ENCODE measurements around the gene DDX59.
"Not testable (repeated sequence)": the region's sequence is repeated elsewhere in the genome, so short reads cannot be mapped to it uniquely, and the experiment has no call there.

Gene DDX59

DNA sequence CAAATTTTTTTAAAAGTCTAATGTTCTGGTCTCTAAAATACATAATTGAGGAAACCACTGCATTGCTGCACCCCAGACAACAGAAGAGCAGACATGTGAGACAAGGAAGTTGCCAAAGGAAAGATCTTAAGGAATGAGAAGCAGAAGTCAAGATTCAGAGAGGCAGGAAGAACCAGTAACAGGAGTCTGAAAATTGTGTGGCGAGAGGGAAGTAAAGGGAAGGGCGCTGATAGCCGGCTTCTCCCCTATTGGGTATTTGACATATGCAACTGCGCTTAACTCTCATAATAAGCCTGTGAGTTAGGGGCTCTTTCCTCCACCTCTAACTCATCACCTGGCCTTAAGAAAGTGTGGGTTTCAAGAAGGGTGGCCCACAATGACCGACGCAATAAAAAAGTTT is 27.2 kb downstream of the DDX59 start:
- peaks cover 6% of the 10 kb centered on the region for H3K36me3 ChIP-seq (ENCODE audit: control insufficient read depth, low read depth, low read length)
- H3K9me3 ChIP-seq (ENCODE audit: control insufficient read depth, low read depth, low read length), result no peaks in the 10 kb centered on the region
- H3K4me1 ChIP-seq (ENCODE audit: control insufficient read depth, low read depth, low read length), result no peaks in the 10 kb centered on the region
- no peak overlapping the region for H3K27ac ChIP-seq (ENCODE audit: low read length)
- no peak overlapping the region for H3K9ac ChIP-seq (ENCODE audit: low read length)
- H3K4me3 ChIP-seq (ENCODE audit: low read length), result no peak overlapping the region
- no peaks in the 10 kb centered on the region for H3K27me3 ChIP-seq (ENCODE audit: control insufficient read depth, insufficient read depth, low read length)

DNA sequence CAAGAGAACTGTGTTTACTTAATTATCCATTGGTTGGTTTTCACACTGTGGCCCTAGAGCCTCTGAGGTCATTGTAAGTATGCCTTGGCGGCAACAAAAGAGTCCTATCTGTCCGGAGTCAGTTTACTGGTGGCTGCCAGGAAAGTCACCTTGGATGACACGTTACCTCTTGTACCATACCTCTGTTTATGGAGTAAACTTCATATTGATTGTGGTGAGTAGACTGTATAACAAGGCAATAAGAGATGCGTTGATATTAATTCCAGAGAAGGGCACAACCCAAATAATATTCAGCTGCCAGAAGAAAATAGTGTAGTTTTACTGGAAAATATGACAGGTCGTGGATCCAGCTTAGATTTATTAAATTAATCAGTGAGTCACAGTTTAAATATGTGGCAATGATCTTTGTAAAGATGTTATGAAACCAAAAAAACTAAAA is 28.7 kb downstream of the DDX59 start:
- Histone ChIP-seq H3K4me1 (ENCODE audit: control insufficient read depth, low read depth, low read length) (no peaks in the 10 kb centered on the region), H3K9me3 (ENCODE audit: control insufficient read depth, low read depth, low read length) (no peaks in the 10 kb centered on the region), H3K27me3 (ENCODE audit: control insufficient read depth, insufficient read depth, low read length) (no peaks in the 10 kb centered on the region), H3K36me3 (ENCODE audit: control insufficient read depth, low read depth, low read length) (peaks cover 3% of the 10 kb centered on the region), H3K9ac (ENCODE audit: low read length) (no peak overlapping the region), H3K4me3 (ENCODE audit: low read length) (no peak overlapping the region), H3K27ac (ENCODE audit: low read length) (no peak overlapping the region)

GRCh38 chr1:200640373-200640962 is 29.2 kb downstream of the DDX59 start:
- H3K4me1 ChIP-seq (ENCODE audit: control insufficient read depth, low read depth, low read length), result no peaks in the 10 kb centered on the region
- no peak overlapping the region for H3K4me3 ChIP-seq (ENCODE audit: low read length)
- H3K27ac ChIP-seq (ENCODE audit: low read length), result no peak overlapping the region
- H3K27me3 ChIP-seq (ENCODE audit: control insufficient read depth, insufficient read depth, low read length), result no peaks in the 10 kb centered on the region
- no peak overlapping the region for H3K9ac ChIP-seq (ENCODE audit: low read length)
- no peaks in the 10 kb centered on the region for H3K9me3 ChIP-seq (ENCODE audit: control insufficient read depth, low read depth, low read length)
- H3K36me3 ChIP-seq (ENCODE audit: control insufficient read depth, low read depth, low read length), result peaks cover 3% of the 10 kb centered on the region

- Histone ChIP-seq H3K4me1 (ENCODE audit: control insufficient read depth, low read depth, low read length) (no peaks in the 10 kb centered on the region), H3K4me3 (ENCODE audit: low read length) (no peak overlapping the region), H3K9me3 (ENCODE audit: control insufficient read depth, low read depth, low read length) (no peaks in the 10 kb centered on the region), H3K27ac (ENCODE audit: low read length) (no peak overlapping the region), H3K36me3 (ENCODE audit: control insufficient read depth, low read depth, low read length) (no peaks in the 10 kb centered on the region), H3K9ac (ENCODE audit: low read length) (no peak overlapping the region), H3K27me3 (ENCODE audit: control insufficient read depth, insufficient read depth, low read length) (no peaks in the 10 kb centered on the region)
These were observed 31.6 kb downstream of the DDX59 start for GRCh38 chr1:200638073-200638472.

DNA sequence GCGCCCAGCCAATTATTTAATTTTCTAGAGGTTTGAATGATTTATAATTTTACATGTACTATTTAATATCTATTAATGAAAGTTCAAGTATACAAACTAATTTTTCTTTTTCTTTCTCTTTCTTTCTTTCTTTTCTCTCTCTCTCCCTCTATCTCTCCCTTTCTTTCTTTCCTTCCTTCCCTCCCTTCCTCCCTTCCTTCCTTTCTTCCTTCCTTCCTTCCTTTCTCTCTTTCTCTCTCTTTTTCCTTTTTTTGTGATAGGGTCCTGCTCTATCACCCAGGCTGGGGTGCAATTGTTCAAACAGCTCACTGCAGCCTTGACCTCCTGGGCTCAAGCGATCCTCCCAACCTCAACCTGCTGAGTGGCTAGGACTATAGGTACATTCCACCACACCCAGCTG is 33.0 kb downstream of the DDX59 start:
- H3K9me3 ChIP-seq (ENCODE audit: control insufficient read depth, low read depth, low read length), result no peaks in the 10 kb centered on the region
- H3K27ac ChIP-seq (ENCODE audit: low read length), result no peak overlapping the region
- no peak overlapping the region for H3K9ac ChIP-seq (ENCODE audit: low read length)
- H3K36me3 ChIP-seq (ENCODE audit: control insufficient read depth, low read depth, low read length), result no peaks in the 10 kb centered on the region
- H3K4me1 ChIP-seq (ENCODE audit: control insufficient read depth, low read depth, low read length), result no peaks in the 10 kb centered on the region
- no peaks in the 10 kb centered on the region for H3K27me3 ChIP-seq (ENCODE audit: control insufficient read depth, insufficient read depth, low read length)
- no peak overlapping the region for H3K4me3 ChIP-seq (ENCODE audit: low read length)

- H3K27me3 ChIP-seq (ENCODE audit: control insufficient read depth, insufficient read depth, low read length), result no peaks in the 10 kb centered on the region
- H3K27ac ChIP-seq (ENCODE audit: low read length), result no peak overlapping the region
These were observed 35.2 kb downstream of the DDX59 start for GRCh38 chr1:200634261-200635122.

GRCh38 chr1:200631375-200631774 is 38.3 kb downstream of the DDX59 start:
- no peak overlapping the region for H3K27ac ChIP-seq (ENCODE audit: low read length)
- H3K9me3 ChIP-seq (ENCODE audit: control insufficient read depth, low read depth, low read length), result no peaks in the 10 kb centered on the region
- no peaks in the 10 kb centered on the region for H3K4me1 ChIP-seq (ENCODE audit: control insufficient read depth, low read depth, low read length)
- H3K9ac ChIP-seq (ENCODE audit: low read length), result no peak overlapping the region
- no peak overlapping the region for H3K4me3 ChIP-seq (ENCODE audit: low read length)
- no peaks in the 10 kb centered on the region for H3K27me3 ChIP-seq (ENCODE audit: control insufficient read depth, insufficient read depth, low read length)
- no peaks in the 10 kb centered on the region for H3K36me3 ChIP-seq (ENCODE audit: control insufficient read depth, low read depth, low read length)

More at GRCh38 chr1:200634261-200635122, 35.2 kb downstream of the DDX59 start:
- H3K4me1 ChIP-seq (ENCODE audit: control insufficient read depth, low read depth, low read length), result no peaks in the 10 kb centered on the region
- H3K36me3 ChIP-seq (ENCODE audit: control insufficient read depth, low read depth, low read length), result no peaks in the 10 kb centered on the region
- H3K9me3 ChIP-seq (ENCODE audit: control insufficient read depth, low read depth, low read length), result no peaks in the 10 kb centered on the region
- H3K4me3 ChIP-seq (ENCODE audit: low read length), result no peak overlapping the region
- no peak overlapping the region for H3K9ac ChIP-seq (ENCODE audit: low read length)

GRCh38 chr1:200630515-200630899 is 39.2 kb downstream of the DDX59 start:
- not testable (repeated sequence) for H3K27ac ChIP-seq (ENCODE audit: low read length); H3K4me1 ChIP-seq (ENCODE audit: control insufficient read depth, low read depth, low read length); H3K9me3 ChIP-seq (ENCODE audit: control insufficient read depth, low read depth, low read length); H3K9ac ChIP-seq (ENCODE audit: low read length); H3K36me3 ChIP-seq (ENCODE audit: control insufficient read depth, low read depth, low read length); H3K4me3 ChIP-seq (ENCODE audit: low read length); H3K27me3 ChIP-seq (ENCODE audit: control insufficient read depth, insufficient read depth, low read length)

GRCh38 chr1:200629876-200630514 is 39.7 kb downstream of the DDX59 start:
- H3K9ac ChIP-seq (ENCODE audit: low read length), result no peak overlapping the region
- H3K4me3 ChIP-seq (ENCODE audit: low read length), result no peak overlapping the region
- H3K9me3 ChIP-seq (ENCODE audit: control insufficient read depth, low read depth, low read length), result no peaks in the 10 kb centered on the region
- H3K36me3 ChIP-seq (ENCODE audit: control insufficient read depth, low read depth, low read length), result no peaks in the 10 kb centered on the region
- no peaks in the 10 kb centered on the region for H3K4me1 ChIP-seq (ENCODE audit: control insufficient read depth, low read depth, low read length)
- H3K27me3 ChIP-seq (ENCODE audit: control insufficient read depth, insufficient read depth, low read length), result no peaks in the 10 kb centered on the region
- H3K27ac ChIP-seq (ENCODE audit: low read length), result no peak overlapping the region

DNA sequence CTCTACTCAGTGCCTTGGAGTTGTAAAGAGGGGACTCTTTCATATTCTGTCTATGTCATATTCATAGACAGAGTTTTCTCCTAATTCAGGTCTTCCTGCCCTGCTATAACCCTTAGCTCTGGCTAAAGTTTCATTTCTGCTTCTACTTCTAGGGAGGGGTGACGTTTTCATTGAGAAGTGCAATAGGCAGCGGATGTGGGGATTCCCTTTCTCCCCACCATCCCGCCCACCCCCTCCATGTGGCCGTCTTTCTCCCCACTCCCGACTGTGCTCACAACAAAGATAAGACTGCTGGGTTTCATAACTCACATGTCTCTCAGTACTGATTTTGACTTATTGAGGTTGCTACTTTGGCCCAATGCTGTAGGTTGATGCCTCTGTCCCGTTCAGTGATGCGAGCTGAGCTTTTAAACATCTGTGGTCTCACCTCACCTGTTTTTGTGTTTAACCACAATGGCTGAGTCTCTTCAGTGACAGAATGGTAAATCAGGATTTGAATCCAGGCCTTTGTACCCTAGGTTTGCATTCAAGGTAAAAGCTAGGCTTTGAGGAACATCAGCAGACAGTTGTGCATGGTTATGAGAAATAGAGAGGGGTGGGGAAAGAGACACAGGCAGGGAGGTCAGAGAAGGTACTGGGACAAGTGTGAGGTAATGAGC is 41.4 kb downstream of the DDX59 start:
- H3K27me3 ChIP-seq (ENCODE audit: control insufficient read depth, insufficient read depth, low read length), result no peaks in the 10 kb centered on the region
- no peak overlapping the region for H3K9ac ChIP-seq (ENCODE audit: low read length)
- no peaks in the 10 kb centered on the region for H3K9me3 ChIP-seq (ENCODE audit: control insufficient read depth, low read depth, low read length)
- H3K4me3 ChIP-seq (ENCODE audit: low read length), result no peak overlapping the region
- no peaks in the 10 kb centered on the region for H3K4me1 ChIP-seq (ENCODE audit: control insufficient read depth, low read depth, low read length)
- no peak overlapping the region for H3K27ac ChIP-seq (ENCODE audit: low read length)
- H3K36me3 ChIP-seq (ENCODE audit: control insufficient read depth, low read depth, low read length), result no peaks in the 10 kb centered on the region

GRCh38 chr1:200627575-200628222 is 42.0 kb downstream of the DDX59 start:
- Histone ChIP-seq H3K4me1 (ENCODE audit: control insufficient read depth, low read depth, low read length) (no peaks in the 10 kb centered on the region), H3K27me3 (ENCODE audit: control insufficient read depth, insufficient read depth, low read length) (no peaks in the 10 kb centered on the region), H3K9me3 (ENCODE audit: control insufficient read depth, low read depth, low read length) (no peaks in the 10 kb centered on the region), H3K36me3 (ENCODE audit: control insufficient read depth, low read depth, low read length) (no peaks in the 10 kb centered on the region), H3K9ac (ENCODE audit: low read length) (no peak overlapping the region), H3K27ac (ENCODE audit: low read length) (no peak overlapping the region), H3K4me3 (ENCODE audit: low read length) (no peak overlapping the region)
